GM21367 (cell line): Measurements from ENCODE around the gene JAG2.
A peak's percentile ranks its signal among the peaks of the same experiment; 100 is the strongest.

Experiments
- ATAC-seq: cut with Tn5 transposase; IDR thresholded peaks from one replicate; pipeline ENCODE4 v1.9.1; 2021; ENCODE audit not compliant: unreplicated experiment

Gene JAG2

GRCh38 chr14:105096206-105096875 is 72.2 kb downstream of the JAG2 start:
- no peak for ATAC-seq

DNA sequence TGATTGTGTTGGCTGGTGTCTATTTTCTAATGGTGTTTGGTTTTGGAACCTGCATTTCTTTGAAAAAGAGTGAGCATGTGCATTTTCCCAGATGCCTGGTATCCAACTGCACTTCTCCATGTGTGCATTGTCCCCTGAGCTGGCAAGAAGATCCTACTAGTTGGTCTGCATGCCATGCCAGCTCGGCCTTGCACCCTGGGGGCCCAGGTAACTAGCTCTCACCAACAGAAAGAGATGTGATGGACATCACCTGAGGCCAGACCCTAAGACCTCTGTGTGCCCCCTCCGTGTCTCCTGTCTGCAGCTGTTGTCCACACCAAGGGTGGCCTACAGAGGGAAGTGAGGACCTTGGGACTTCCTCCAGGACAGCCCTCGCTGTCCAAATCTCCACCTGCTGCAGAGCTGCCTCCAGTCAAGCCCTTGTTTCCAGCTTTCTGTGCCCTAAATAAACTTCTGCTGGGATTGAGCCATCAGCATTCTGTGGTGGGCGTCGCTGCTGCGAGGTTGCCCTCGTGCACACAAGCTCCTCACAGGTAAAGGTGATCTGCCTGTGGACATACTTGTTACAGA is 73.3 kb downstream of the JAG2 start:
- ATAC-seq, result no peak

DNA sequence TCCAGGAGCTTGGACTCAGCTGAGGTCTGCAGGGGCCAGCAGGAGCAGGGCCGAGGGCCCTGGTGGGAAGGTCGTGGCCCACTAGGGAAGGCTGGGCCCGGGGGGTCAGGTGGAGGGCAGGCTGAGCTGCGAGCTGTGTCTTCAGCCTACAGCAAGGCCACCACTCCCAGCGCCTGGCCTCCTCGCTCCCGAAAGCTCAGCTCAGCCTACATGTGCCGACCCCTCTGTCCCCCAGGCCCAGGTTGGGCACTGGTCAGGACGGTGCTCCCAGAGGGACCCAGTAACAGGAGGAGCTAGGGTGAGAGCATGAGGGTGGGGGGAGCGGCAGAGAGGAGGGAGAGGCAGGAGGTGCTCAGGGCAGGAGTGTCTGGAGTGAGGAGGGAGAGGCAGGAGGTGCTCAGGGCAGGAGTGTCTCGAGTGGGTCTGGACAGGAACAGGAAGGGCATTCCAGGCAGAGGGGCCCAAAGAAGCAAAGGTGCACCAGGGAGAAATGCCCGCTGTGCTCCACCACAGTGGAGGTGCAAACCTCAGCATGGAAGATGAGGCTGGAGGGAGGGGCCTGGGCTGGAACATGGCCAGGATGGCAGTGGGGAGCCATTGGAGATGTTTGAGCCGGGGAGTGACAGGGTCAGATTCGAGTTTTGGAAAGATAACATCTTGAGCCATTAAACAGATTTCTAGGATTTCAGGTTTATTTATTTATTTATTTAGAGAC is 74.2 kb downstream of the JAG2 start:
- ATAC-seq, result no peak

DNA sequence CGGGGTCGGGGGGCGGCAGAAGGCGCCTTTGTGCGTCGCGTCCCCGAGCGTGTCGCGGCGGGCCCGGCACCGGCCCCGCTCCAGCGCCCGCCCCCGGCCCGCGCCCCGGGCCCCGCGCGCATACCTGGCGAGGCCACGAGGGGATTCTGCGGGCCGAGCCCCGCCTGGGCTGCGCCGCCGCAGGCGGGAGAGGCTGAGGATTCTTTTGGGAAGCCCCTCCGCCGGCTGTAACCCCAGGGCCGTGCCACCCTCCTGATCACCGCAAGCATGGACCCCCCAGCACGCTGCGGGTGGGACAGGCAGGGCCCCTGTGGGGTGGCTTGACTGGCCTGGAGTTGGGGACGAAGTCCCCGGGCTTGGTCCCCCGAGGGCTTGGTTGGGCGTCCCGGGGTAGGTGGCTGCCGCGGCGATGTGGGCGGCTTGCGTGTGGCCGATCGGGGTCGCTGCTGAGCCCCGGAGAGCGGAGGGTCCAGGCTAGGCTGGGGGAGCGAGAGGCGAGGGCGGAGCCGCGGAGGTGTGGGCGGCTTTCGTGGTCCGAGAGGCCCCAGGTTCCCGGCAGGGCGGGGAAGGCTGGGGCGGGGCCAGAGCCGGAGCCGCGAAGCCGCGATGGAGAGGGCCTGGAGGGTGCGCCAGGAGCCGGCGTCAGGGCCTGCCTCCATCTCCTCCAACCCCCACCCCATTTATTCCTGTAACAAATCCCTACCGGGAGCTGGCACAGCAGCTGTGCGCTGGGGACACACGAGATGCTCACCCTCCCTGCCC is 75.0 kb downstream of the JAG2 start:
- ATAC-seq, result peak; percentile 43

GRCh38 chr14:105093038-105093430 is 75.5 kb downstream of the JAG2 start:
- no peak for ATAC-seq

DNA sequence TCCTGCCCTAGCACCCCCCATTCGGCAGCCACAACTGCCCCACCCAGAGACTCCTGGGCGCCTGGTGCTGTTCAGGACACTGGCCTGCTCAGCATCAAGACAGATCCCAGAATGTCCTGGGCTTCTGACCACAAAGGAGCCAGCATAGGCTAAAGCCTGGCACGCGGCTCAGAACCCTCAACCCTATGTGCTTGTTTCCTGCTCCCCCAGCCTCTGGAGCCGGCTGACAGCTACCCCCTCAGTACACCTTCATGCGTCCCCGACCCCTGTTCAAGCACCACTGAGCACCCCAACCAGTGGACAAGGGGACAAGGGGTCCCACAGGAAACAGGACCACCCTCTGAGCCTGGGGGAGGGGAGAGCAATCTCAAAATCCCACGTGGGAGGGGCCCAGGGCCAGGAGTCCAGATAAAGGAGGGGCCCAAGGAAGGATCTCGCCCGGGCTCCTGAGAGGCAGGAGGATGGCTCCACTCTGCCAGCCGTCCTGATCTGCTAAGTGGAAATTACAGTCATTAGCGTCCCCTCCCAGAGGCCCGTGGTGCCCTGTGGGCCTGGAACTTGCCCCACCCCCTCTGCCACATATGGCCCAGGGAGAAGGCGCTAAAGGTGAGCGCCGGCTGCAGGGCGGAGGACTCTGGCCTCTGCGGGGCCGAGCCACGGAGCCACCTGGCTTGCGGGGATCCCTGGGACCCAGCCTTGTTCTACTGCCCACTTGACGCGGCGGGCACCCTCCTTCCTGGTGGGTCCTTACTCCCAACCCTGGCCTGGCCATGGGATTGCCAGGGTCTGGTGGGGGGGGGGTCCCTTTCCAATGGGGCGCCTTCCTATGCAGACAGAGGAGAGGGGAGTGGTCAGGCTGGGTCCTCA is 76.2 kb downstream of the JAG2 start:
- no peak for ATAC-seq

- ATAC-seq, result no peak
These were observed 76.9 kb downstream of the JAG2 start for GRCh38 chr14:105091517-105092170.

GRCh38 chr14:105091054-105091516 is 77.5 kb downstream of the JAG2 start:
- no peak for ATAC-seq
